ENCODE results near the gene CERS6.

GRCh38 chr2:168443818-168444217, 12.3 kb upstream of the CERS6 start:
- TF ChIP-seq POLR2AphosphoS5 (IDR thresholded peaks at IDR 0.05; ENCODE audit: low read depth, low read length) (no peak), GABPA (IDR thresholded peaks at IDR 0.05; ENCODE audit: borderline replicate concordance, insufficient read depth, low read length) (no peak), FOSL1 (IDR thresholded peaks at IDR 0.05; ENCODE audit: insufficient read depth, low read depth, low read length) (no peak), CHD1 (IDR thresholded peaks at IDR 0.05; ENCODE audit: low read depth, low read length) (no peak), E2F6 (IDR thresholded peaks at IDR 0.05) (no peak), EZH2 (IDR thresholded peaks at IDR 0.05; ENCODE audit: low read depth, low read length, severe bottlenecking) (no peak), EP300 (IDR thresholded peaks at IDR 0.05; ENCODE audit: borderline replicate concordance in 1 of 2, low read depth in 2 of 2, low read length in 2 of 2) (no peak), CREB1 (IDR thresholded peaks at IDR 0.05) (no peak), JUN (IDR thresholded peaks at IDR 0.05; ENCODE audit: low read depth, low read length) (no peak), TCF12 (IDR thresholded peaks at IDR 0.05; ENCODE audit: low read depth, low read length) (no peak), CBX5 (IDR thresholded peaks at IDR 0.05; ENCODE audit: low read depth, low read length) (no peak)
- TF ChIP-seq, protein P1, sequence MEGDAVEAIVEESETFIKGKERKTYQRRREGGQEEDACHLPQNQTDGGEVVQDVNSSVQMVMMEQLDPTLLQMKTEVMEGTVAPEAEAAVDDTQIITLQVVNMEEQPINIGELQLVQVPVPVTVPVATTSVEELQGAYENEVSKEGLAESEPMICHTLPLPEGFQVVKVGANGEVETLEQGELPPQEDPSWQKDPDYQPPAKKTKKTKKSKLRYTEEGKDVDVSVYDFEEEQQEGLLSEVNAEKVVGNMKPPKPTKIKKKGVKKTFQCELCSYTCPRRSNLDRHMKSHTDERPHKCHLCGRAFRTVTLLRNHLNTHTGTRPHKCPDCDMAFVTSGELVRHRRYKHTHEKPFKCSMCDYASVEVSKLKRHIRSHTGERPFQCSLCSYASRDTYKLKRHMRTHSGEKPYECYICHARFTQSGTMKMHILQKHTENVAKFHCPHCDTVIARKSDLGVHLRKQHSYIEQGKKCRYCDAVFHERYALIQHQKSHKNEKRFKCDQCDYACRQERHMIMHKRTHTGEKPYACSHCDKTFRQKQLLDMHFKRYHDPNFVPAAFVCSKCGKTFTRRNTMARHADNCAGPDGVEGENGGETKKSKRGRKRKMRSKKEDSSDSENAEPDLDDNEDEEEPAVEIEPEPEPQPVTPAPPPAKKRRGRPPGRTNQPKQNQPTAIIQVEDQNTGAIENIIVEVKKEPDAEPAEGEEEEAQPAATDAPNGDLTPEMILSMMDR (IDR thresholded peaks at IDR 0.05; ENCODE audit: control extremely low read depth in 1 of 3, insufficient read depth in 1 of 3, low read depth in 1 of 3, low read length in 3 of 3), result peak in 1 of 3 experiments; percentile 39; a peak in 1 of 4 replicates
- TF ChIP-seq, protein P2, sequence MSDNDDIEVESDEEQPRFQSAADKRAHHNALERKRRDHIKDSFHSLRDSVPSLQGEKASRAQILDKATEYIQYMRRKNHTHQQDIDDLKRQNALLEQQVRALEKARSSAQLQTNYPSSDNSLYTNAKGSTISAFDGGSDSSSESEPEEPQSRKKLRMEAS (IDR thresholded peaks at IDR 0.05), result no peak
